ENCODE measurements around the gene ACOT6.
"Not testable (repeated sequence)": the region's sequence is repeated elsewhere in the genome, so short reads cannot be mapped to it uniquely, and the experiment has no call there.

The ACOT6 gene

DNA sequence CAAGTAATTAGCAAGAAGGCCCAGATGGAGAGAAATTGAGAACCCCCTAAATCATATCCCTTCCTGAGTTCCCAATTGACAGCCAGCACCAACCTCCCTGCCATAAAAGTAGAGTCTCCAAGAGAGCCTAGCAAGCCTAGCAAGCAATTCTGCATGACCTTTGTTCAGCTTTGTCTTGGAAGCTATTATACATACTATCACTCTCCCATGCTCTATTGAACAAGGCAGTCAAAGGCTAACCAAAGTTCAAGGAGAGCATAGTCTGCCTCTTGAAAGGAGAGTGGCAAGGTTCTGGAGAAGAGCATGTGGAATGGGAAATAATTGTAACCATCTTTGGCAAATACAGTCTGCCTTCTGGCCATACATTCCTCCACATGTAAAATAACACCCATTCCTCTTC, 12.8 kb upstream of the ACOT6 start:
- no peak for DNase-seq

DNA sequence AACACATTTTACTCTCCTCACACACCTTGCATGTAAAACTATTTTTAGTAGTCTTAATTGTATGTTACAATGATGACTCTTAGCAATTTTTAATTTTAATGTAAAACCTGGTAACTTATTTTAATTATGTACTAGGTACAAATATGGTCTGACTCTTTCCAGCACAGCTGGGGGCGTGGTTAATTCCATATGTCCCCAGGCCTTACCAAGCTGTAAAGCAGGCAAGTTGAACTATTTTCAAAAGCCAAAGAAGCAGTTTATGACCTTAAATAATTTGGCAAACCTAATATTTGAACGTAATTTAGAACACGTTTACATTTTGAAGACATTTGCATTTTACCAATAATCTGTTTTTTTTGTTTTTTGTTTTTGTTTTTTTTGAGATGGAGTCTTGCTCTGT, 9.3 kb upstream of the ACOT6 start:
- no peak for DNase-seq

DNA sequence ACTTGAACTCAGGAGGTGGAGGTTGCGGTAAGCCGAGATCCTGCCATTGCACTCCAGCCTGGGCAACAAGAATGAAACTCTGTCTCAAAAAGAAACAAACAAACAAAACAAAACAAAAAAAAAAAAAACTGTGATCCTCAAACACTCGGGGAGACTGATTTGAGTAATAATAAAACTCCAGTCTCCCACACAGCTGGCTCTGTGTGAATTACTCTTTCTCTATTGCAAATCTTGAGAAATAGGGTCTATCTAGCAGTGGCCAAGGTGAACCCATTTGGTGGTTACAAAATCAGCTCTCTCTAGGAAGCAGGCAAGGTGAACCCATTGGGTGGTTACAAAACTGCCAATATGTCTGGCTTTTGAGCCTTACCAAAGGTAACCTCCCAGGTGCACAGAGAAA, 6.0 kb upstream of the ACOT6 start:
- DNase-seq, result no peak

DNA sequence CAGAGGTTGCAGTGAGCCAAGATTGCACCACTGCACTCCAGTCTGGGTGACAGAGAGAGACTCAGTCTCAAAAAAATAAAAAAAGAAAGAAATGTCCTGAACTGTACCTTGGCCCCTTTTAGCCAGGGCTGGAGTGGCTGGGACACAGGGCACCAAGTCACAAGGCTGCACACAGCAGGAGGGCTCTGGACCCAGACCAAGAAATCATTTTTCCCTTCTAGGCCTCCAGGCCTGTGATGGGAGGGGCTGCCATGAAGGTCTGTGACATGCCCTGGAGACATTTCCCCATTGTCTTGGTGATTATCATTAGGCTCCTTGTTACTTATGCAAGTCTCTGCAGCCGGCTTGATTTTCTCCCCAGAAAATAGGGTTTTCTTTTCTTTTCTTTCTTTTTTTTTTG, 5.1 kb upstream of the ACOT6 start:
- DNase-seq, result no peak

DNA sequence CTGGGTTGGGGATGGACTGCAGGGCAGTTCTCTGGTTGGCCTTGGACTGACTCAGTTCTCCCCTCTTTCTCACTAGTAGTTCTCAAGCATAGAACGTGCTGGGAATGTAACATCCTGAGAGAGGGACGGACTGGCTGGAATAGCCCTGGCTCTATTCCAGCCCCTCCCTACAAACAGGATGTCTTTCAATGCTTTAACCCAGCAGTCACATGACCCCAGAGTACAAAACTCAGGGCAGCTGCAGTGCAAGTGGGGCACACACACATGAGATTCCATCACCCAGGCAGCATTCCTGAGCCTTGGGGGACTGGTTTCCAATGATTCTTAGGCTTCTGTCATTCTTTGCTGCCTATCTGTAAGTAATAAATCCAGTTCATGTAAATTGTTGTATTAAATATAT, 1.6 kb upstream of the ACOT6 start:
- peak; percentile 51 for DNase-seq

DNA sequence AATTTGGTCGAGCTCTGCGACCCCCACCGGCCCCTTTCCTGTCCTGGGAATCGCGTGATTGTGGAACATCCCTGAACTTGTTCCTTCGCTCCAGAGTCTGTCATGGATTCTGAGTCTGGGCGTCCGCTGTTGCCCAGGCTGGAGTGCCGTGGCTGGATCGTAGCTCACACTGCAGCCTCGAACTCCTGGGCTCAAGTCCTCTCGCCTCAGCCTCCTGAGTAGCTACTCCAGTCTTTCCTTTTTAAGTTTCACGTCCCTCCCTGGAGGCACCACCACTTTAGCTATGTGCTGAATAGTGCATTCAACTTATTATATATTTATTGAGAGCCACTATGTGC, 698 bp downstream of the ACOT6 start:
- DNase-seq, result no peak

DNA sequence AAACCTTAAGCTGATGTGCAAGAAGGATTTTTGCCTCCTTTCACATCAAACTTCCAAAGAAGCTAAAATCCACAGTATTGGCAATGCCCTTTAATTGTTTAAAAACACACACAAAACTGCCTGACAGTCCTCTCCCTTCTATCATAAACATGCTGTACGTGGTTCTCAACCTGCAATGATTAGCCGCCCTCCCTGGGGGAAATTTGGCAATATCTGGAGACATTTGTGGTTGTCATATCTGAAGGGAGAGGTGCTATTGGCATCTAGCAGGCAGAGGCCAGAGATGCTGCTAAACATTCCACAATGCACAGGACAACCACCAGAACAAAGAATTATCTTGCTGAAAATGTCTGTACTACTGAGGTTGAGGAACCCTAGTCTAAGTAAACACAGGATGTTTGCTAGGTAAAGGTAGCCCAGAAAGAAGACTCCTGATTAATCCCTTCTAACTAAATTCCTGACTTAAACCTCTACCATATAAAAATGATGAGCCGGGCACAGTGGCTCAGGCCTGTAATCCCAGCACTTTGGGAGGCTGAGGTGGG, 1.2 kb downstream of the ACOT6 start:
- no peak for DNase-seq

DNA sequence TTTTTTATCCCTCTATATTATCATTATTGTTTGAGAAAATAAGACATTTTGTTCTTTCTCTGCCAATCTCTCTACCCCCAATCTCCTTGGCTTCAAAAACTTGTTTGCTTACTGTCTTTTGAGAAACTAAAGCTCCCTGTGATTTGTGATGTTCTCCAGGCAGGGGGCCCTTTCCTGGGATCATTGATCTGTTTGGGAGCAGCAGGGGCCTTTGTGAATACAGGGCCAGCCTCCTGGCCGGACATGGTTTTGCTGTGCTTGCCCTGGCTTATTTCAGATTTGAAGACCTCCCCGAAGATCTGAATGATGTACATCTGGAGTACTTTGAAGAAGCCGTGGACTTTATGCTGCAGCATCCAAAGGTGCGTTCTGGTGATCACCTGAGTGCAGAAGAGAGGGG, 4.5 kb downstream of the ACOT6 start:
- DNase-seq, result no peak

DNA sequence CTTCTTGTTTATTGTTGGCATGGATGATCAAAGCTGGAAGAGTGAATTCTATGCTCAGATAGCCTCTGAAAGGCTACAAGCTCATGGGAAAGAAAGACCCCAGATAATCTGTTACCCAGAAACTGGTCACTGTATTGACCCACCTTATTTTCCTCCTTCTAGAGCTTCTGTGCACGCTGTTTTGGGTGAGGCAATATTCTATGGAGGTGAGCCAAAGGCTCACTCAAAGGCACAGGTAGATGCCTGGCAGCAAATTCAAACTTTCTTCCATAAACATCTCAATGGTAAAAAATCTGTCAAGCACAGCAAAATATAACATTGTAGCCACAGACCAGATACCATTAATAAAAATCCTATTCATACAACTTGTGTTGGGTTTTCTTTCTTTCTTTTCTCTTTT, 7.2 kb downstream of the ACOT6 start:
- DNase-seq, result no peak

DNA sequence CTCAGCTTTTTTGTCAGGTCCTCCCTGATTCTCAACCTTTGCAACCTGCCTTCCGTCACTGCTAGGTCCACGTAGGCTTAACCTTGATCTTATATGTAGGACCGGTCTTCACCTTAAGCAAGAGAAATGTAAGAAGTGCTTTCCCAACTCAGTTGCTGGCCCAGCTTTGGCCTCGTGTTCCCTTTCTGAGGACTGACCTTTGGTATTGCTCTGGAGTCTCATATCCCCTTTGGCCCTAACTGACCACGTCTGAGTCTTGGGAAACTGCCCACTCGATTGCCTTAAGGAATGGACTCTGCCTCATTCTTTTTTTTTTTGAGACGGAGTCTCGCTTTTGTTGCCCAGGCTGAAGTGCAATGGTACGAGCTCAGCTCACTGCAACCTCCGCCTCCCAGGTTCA, 8.0 kb downstream of the ACOT6 start:
- DNase-seq, result no peak

DNA sequence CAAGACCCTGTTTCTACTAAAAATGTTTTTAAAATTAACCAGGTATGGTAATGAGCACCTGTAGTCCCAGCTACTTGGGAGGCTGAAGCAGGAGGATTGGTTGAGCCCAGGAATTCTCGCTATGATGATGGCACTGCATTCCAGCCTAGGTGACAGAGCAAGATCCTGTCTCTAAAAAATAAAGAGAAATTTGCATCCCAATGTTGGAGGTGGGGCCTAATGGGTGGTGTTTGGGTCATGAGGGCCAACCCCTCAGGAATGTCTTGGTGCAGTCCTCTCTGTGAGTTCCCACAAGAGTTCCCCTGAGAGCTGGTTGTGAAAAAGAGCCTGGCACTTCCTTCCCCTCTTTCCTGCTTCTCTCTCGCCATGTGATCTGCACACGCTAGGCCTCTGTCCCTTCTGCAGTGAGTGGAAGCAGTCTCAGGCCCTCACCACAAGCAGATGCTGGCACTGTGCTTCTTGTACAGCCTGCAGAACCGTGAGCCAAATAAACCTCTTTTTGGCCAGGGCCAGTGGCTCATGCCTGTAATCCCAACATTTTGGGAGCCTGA, 11.3 kb downstream of the ACOT6 start:
- no peak for DNase-seq

DNA sequence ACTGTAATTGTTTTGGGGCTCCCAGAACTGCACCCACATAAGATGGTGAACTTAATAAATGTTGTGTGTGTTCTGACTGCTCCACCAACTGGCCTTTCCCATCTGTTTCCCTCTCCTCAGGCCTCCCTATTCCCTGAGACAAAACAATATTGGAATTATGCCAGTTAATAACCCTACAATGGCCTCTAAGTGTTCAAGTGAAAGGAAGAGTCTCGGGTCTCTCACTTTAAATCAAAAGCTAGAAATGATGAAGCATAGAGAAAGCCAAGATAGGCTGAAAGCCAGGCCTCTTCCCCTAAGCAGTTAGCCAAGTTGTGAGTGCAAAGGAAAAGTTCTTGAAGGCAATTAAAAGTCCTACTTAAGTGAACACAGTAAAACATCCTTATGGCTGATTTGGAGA, 13.4 kb downstream of the ACOT6 start:
- no peak for DNase-seq

DNA sequence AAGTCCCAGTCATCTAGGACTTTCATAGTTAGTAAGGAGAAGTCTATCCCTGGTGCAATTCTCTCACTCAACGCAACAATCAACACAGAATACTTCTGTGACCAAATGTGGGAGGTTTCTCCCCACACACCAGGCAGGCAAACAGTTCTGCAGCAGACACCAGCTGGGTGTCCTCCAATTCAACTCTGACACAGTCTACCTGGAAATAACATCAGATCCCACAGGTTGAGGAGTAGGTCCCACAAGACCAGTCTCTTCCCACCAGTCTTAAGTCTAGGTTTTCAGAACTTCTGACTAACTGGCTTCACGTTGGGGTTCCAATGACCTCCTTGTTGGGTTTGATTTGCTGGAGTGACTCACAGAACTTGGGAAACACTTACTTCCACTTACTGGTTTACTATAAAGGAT, 14.8 kb downstream of the ACOT6 start:
- DNase-seq, result no peak

DNA sequence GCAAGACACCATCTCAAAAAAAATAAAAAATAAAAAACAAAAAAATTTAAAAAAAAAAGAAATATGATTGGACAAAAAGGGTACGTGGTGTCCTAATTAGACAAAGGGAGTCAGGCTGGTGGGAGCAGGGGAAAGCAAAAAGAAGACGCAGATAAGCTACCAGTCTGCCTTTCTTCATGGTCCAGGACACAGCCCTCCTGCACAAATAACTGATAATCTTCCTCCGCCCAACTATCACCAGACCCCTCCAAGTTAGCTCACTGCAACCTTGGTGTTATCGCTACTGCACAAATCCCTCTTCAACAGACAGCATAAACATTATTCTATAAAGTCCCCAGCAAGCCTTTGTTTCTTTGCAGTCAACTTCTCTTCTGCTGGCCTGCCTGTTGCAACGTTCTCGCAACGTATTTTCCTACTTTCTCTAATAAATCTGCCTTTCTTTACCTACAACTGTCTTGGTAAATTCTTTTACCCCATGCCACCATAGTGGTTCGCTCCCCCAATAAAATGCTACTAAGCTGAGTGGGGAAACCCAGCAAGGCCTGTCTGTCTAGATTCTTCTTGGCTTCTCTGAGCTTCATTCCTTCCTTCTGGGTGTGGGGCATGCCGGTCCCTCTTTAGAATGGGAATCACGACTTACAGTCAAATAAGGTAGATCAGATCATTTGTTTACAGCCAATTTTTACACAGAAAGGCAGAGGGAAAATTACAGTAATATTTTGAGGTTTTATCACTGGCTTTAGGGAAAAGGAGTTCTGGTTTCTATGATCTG, 17.9 kb downstream of the ACOT6 start:
- no peak for DNase-seq

DNA sequence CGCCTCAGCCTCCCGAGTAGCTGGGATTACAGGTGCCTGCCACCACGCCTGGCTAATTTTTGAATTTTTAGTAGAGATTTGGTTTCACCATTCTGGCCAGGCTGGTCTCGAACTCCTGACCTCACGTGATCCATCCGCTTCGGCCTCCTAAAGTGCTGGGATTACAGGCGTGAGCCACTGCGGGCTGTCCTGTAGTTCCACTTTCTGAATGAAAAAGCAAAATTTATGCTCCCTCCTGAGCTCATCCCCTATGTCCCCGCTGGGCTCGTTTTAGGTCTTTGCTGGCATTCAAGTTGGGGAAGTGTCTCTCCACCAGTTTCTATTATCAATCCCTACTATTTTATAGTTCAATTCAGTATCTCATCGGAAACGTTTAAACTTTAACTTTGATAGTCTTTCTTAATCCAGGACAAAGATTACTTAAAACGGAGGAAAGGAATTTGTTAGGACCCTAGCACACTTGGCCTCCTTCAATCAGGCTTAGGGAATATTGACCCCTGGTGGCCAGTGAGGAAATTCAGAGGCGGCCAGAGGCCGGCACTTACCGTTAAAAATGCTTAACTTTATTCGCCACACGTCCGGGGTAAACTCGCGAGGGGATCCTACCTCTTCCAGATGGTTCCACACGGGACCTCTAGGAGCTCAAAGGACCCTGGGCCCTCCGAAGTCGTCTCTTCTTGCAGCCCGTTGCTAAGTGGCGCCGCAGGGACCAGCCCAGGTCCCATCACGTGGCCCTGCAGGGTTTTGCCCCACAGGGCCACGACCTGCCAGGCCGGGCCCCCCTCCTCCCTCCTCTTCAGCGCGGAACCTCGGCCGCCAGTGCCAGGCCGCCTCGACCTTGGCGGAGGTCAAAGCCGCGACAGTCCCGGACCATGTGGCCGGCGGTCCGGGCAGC, 21.0 kb downstream of the ACOT6 start:
- peak; percentile 70 for DNase-seq

DNA sequence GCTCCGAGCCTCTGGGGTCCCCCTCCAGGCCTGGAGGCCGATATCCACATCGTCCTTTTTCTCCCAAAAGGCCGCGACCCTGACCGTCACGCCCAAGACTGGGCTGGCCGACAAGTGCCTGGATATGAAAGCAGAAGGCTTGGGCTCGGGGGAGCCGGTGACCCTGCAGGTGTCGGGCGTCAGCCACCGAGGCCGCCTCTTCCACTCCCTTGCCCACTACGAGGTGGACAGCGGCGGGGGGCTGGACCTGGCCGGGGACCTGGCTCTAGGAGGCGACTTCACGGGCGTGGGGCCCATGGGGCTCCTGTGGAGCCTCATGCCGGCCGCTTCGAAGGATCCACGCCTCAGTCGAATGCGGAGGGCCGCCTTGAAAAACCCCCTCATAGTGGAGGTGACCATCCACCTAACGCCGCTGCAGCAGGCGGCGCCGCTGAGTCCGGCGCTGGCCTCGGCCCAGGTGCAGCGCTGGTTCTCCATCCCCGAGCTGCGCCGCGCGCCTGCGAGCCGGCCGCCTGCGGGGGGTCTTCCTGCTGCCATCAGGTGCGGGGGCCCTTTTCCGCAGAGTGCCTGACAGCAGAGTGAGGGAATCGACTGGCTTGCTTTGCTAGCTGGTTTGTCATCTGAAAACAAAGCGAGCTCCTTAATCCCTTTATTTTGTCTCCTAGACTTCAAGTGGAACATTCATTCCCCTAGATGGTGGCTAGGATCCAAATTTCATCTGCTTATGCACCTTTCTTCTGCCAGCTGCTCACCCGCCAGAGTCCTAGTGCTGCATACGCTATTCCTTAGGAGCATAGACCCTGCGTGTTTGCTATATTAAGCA, 21.9 kb downstream of the ACOT6 start:
- DNase-seq, result no peak

DNA sequence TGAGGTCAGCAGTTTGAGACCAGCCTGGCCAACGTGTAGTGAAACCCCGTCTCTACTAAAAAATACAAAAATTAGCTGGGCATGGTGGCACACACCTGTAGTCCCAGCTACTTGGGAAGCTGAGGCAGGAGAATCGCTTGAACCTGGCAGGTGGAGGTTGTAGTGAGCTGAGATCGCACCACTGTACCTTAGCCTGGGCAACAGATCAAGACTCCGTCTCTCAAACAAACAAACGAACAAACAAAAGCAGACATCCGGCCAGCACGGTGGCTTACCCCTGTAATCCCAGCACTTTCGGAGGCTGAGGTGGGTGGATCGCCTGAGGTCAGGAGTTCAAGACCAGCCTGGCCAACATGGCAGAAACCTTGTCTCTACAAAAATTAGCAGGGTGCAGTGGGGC, 24.0 kb downstream of the ACOT6 start:
- DNase-seq, result not testable (repeated sequence)

DNA sequence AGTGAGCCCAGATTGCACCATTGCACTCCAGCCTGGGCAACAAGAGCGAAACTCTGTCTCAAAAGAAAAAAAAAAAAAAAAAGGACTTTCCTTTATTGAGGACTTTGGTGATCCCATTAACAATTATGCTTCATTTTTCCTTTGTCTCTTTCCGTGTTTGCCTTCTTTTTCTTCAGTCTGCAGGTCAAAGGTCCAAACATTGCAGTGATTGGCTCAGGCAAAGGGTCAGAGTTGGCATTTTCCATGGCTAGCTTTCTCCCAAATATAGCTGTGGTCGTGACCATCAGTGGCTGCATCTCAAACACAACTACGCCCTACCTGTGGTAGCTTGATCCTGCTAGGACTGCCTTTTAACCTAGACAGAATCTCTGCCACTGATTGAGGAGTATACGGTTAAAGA, 25.5 kb downstream of the ACOT6 start:
- DNase-seq, result no peak

DNA sequence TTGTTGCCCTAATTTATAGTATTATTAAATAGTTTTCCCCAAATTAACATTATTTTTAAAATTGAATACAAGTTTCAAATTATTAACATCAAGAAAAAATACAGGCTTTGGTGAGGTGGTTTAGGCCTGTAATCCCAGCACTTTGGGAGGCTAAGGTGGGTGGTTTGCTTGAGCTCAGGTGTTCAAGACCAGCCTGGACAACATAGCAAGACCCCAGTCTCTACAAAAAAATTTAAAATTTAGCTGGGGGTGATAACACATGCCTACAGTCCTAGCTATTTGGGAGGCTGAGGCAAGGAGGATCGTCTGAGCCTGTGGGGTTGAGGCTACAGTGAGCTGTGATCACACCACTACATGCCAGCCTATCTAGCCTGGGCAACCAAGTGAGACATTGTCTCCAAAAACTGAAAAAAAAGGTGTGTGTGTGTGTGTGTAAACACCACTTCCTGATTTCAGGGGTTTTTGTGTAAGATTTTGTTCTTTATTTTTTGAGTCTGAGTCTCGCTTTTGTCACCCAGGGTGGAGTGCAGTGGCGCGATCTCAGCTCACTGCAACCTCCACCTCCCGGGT, 28.6 kb downstream of the ACOT6 start:
- no peak for DNase-seq

DNA sequence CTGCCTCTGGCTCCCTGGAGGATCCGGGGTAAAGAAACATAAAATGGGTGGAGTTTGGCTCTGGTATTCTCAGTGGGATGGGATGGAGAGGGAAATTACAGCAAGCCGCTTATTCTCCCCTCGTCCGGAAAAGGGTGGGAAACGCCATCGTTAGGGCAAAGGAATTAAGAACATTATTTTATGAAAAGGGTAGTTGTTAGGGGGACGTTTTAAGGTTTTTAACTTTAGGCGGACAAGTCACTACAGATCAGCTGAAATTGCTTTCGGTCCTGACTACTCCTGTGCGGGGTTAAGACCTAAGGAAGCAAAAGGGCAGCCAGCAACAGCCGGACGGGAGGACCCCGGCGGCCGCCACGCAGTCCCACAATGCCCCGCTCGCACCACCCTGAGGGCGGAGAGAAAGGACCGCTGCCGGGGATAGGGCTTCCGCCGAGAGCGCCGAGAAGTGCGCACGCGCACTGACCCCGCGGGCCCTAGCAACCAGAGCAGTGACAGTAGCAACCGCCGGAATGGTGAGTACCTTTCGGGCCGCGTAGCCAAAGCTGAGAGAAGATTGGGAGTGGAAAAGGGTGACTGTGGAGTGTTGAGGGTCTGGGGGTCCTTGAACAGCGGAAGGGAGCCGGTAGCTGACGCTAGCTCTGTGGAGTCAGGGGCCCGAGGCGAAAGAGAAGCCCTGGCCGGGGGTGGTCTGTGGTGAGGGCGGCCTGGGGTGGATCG, 32.4 kb downstream of the ACOT6 start, which contains the start of gene DNAL1:
TSS of gene DNAL1 (plus strand) at position 456 of the 717 bp plus-strand sequence. CDS start at position 510, 54 bp downstream.
- peak; percentile 92 for DNase-seq

DNA sequence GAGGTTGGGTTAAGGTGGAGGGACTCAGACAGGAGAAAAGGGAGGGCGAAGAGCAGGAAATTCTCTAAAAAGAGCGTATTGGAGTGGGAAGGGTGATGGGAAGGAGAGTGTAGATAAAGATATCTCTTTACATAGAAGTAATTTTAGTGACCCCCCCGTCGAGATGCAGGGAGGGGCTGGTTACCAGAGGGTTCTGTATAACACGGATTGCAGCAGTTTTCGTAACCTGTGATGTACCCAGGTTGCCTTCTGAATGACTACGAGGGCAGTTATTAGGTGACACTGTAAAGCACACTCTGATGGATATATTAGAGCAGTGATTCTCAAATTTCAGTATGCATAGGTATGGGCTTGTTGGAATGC, 32.9 kb downstream of the ACOT6 start:
- no peak for DNase-seq

DNA sequence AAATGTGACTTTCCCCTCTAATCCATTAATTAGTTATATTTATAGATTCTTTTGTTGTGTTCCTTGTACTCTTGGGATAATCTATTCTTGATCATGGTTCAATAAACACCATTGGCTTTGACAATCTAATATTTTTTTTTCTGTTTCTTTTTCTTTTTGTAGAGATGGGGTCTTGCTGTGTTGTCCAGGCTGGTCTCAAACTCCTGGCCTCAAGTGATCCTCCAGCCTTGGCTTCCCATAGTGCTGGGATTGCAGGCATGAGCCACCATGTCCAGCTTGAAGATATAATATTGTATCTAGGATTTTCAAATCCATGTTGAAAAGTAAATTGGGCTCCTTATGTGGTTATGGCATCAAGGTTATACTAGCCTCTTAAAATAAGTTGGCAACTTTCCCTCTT, 38.7 kb downstream of the ACOT6 start:
- no peak for DNase-seq
